ENCODE measurements around the gene GABPB1. TPM values are rescaled to one million over a fixed set of nuclear protein-coding genes. Genes with fewer than 3 reads are reported as not detected.

Gene GABPB1
- total RNA-seq, 1 experiment from 2014 or later: 45.0 TPM

DNA sequence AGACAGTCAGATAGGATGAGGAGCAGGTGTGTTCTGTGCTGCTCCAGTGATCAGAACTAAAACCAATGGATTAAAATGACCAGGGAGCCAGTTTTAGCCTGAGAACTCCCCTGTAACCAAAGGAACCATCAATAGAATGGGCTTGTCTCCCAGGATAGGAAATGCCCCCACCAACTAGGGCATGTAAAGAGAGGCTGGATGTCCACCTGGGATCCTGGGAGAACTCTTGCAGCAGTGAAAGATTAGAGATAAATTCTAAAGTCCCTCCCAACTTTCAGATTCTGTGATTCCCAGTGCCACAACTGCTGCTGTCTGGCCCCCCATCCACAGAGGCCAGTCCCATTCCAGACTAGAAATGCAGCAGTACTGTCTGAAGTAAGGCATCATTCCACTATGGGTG lies 123.2 kb downstream of the GABPB1 start:
- Histone ChIP-seq H3K9ac (ENCODE audit: extremely low read depth, insufficient read length, low read length) (no peak overlapping the region), H2BK20ac (ENCODE audit: low read depth, low read length, poor library complexity, severe bottlenecking) (no peak overlapping the region), H4K5ac (ENCODE audit: insufficient read length, low read depth, low read length) (no peak overlapping the region), H3K4me2 (ENCODE audit: insufficient read depth, insufficient read length, low read length) (no peak overlapping the region), H3K4ac (ENCODE audit: low read depth, low read length) (no peak overlapping the region), H3K79me1 (ENCODE audit: insufficient read depth, low read depth, low read length, poor library complexity, severe bottlenecking) (no peaks in the 10 kb centered on the region), H3K23me2 (ENCODE audit: insufficient read length, low read depth, low read length, poor library complexity, severe bottlenecking) (no peaks in the 10 kb centered on the region), H3K27ac (ENCODE audit: insufficient read length, low read depth, low read length) (no peak overlapping the region), H3K14ac (ENCODE audit: insufficient read depth, low read length) (no peak overlapping the region), H2BK5ac (ENCODE audit: insufficient read length, low read length) (no peak overlapping the region), H3K23ac (ENCODE audit: insufficient read length, low read depth, low read length) (no peak overlapping the region), H3K79me2 (ENCODE audit: insufficient read depth, low read length) (no peaks in the 10 kb centered on the region), H3K56ac (ENCODE audit: insufficient read length, low read depth, low read length) (no peak overlapping the region), H2AFZ (ENCODE audit: low read length) (no peak overlapping the region), H3K27me3 (ENCODE audit: insufficient read depth, low read length) (no peaks in the 10 kb centered on the region), H2AK5ac (ENCODE audit: insufficient read length, low read length) (no peak overlapping the region), H2BK12ac (ENCODE audit: insufficient read length, low read depth, low read length) (no peak overlapping the region), H3K18ac (ENCODE audit: insufficient read length, low read depth, low read length) (no peak overlapping the region), H4K20me1 (ENCODE audit: control insufficient read depth, insufficient read depth, insufficient read length) (no peaks in the 10 kb centered on the region), H3K9me3 (ENCODE audit: control insufficient read depth, low read depth, low read length) (no peaks in the 10 kb centered on the region), H2BK120ac (ENCODE audit: low read depth, low read length, poor library complexity, severe bottlenecking) (no peak overlapping the region), H3K4me1 (ENCODE audit: insufficient read depth, low read length) (no peaks in the 10 kb centered on the region), H2BK15ac (ENCODE audit: low read depth, low read length) (no peak overlapping the region), H3T11ph (ENCODE audit: low read length) (no peak overlapping the region), H4K8ac (replicated peaks; ENCODE audit: insufficient read length, low read depth, low read length) (no peak overlapping the region), H4K91ac (ENCODE audit: insufficient read length, low read depth, low read length) (no peak overlapping the region)
- Mint-ChIP-seq H3K27me3 (ENCODE audit: low read depth) (no peaks in the 10 kb centered on the region), H3K4me1 (peaks cover 0 to 4% of the 10 kb centered on the region in 2 experiments; a peak in 1 of 4 replicates), H3K36me3 (ENCODE audit: insufficient read depth in 1 of 3, low read depth in 3 of 3) (no peaks in the 10 kb centered on the region), H3K9me3 (no peaks in the 10 kb centered on the region), H3K4me3 (no peak overlapping the region), H3K27ac (no peak overlapping the region)
- TF ChIP-seq, protein P1, sequence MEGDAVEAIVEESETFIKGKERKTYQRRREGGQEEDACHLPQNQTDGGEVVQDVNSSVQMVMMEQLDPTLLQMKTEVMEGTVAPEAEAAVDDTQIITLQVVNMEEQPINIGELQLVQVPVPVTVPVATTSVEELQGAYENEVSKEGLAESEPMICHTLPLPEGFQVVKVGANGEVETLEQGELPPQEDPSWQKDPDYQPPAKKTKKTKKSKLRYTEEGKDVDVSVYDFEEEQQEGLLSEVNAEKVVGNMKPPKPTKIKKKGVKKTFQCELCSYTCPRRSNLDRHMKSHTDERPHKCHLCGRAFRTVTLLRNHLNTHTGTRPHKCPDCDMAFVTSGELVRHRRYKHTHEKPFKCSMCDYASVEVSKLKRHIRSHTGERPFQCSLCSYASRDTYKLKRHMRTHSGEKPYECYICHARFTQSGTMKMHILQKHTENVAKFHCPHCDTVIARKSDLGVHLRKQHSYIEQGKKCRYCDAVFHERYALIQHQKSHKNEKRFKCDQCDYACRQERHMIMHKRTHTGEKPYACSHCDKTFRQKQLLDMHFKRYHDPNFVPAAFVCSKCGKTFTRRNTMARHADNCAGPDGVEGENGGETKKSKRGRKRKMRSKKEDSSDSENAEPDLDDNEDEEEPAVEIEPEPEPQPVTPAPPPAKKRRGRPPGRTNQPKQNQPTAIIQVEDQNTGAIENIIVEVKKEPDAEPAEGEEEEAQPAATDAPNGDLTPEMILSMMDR (conservative IDR thresholded peaks at IDR 0.05): no peak
- DNase-seq: no peak
